Mesenchymal stem cell (in vitro differentiated cells and primary cell): ENCODE measurements around the gene ADGRG1.

Experiments used
- DNase-seq: peaks from one replicate; pipeline ENCODE4 v3.0.0-alpha.2; 2013
- H2AFZ ChIP-seq: one replicate; pipeline ENCODE4 v1.6.1; 2013; ENCODE audit warnings: low read depth, mild to moderate bottlenecking, control low read depth, inconsistent platforms, low read length, moderate library complexity
- H2AK5ac ChIP-seq: 2 replicates; pipeline ENCODE4 v1.6.1; 2013; ENCODE audit warnings: low read length, moderate library complexity, mild to moderate bottlenecking, inconsistent platforms; ENCODE audit not compliant: severe bottlenecking
- H2BK120ac ChIP-seq: one replicate; pipeline ENCODE4 v1.6.1; 2013; ENCODE audit warnings: low read depth, mild to moderate bottlenecking, inconsistent platforms, low read length, moderate library complexity
- H2BK12ac ChIP-seq, 2 experiments: one replicate each; pipeline ENCODE4 v1.6.1; 2013; ENCODE audit warnings: inconsistent platforms in 2 of 2, low read length in 2 of 2, mild to moderate bottlenecking in 2 of 2, moderate library complexity in 2 of 2, control low read depth in 1 of 2
- H2BK15ac ChIP-seq: one replicate; pipeline ENCODE4 v1.6.1; 2013; ENCODE audit warnings: mild to moderate bottlenecking, low read depth, inconsistent platforms; ENCODE audit not compliant: poor library complexity, severe bottlenecking
- H2BK5ac ChIP-seq: 2 replicates; pipeline ENCODE4 v1.6.1; 2013; ENCODE audit warnings: low read depth, mild to moderate bottlenecking, low read length, control low read depth, inconsistent platforms; ENCODE audit not compliant: poor library complexity, severe bottlenecking
- H3K14ac ChIP-seq, 2 experiments: one replicate each; pipeline ENCODE4 v1.6.1; 2013; ENCODE audit warnings: inconsistent platforms in 2 of 2, low read length in 2 of 2, control low read depth in 1 of 2, mild to moderate bottlenecking in 1 of 2, moderate library complexity in 1 of 2
- H3K18ac ChIP-seq, 2 experiments: one replicate each; pipeline ENCODE4 v1.6.1; 2013; ENCODE audit warnings: inconsistent platforms in 2 of 2, low read length in 2 of 2, control low read depth in 1 of 2, low read depth in 1 of 2, mild to moderate bottlenecking in 1 of 2
- H3K23ac ChIP-seq, 2 experiments: one replicate each; pipeline ENCODE4 v1.6.1; 2013; ENCODE audit warnings: inconsistent platforms in 2 of 2, low read length in 2 of 2, mild to moderate bottlenecking in 2 of 2, moderate library complexity in 2 of 2, control low read depth in 1 of 2
- H3K27ac ChIP-seq: 2 replicates; pipeline ENCODE4 v1.5.1; 2013; ENCODE audit warnings: mild to moderate bottlenecking, moderate library complexity, low read length, control low read depth, inconsistent platforms; ENCODE audit not compliant: poor library complexity, severe bottlenecking
- H3K27me3 ChIP-seq, 2 experiments: 2 replicates each; pipeline versions ENCODE4 v1.6.1 to v1.7.0; 2013; ENCODE audit warnings: low read length in 2 of 2, mild to moderate bottlenecking in 2 of 2, moderate library complexity in 2 of 2, control low read depth in 1 of 2, inconsistent platforms in 1 of 2; ENCODE audit not compliant: control insufficient read depth in 1 of 2, insufficient read depth in 1 of 2
- H3K36me3 ChIP-seq, 2 experiments: 2 replicates each; pipeline versions ENCODE4 v1.6.1 to v1.7.0; 2013; ENCODE audit warnings: low read length in 2 of 2, control low read depth in 1 of 2, inconsistent platforms in 1 of 2, low read depth in 1 of 2, mild to moderate bottlenecking in 1 of 2; ENCODE audit not compliant: insufficient read depth in 2 of 2, control insufficient read depth in 1 of 2
- H3K4ac ChIP-seq, 2 experiments: one replicate each; pipeline ENCODE4 v1.6.1; 2013; ENCODE audit warnings: inconsistent platforms in 2 of 2, low read length in 2 of 2, mild to moderate bottlenecking in 2 of 2, moderate library complexity in 2 of 2, control low read depth in 1 of 2, low read depth in 1 of 2
- H3K4me1 ChIP-seq: 2 replicates; pipeline ENCODE4 v1.6.1; 2013; ENCODE audit warnings: low read depth, low read length, control low read depth; ENCODE audit not compliant: control insufficient read depth, insufficient read depth
- H3K4me2 ChIP-seq: 2 replicates; pipeline ENCODE4 v1.6.1; 2013; ENCODE audit warnings: low read length, mild to moderate bottlenecking, inconsistent platforms; ENCODE audit not compliant: poor library complexity, severe bottlenecking
- H3K4me3 ChIP-seq, 2 experiments: 2 replicates each; pipeline versions ENCODE4 v1.5.1 to v1.7.0; 2013; ENCODE audit warnings: low read length in 2 of 2, mild to moderate bottlenecking in 2 of 2, control low read depth in 1 of 2, low read depth in 1 of 2; ENCODE audit not compliant: insufficient read depth in 1 of 2
- H3K79me1 ChIP-seq: replicated peaks from 2 replicates; pipeline ENCODE4 v1.6.1; 2013; ENCODE audit warnings: mild to moderate bottlenecking, control low read depth, low read length, inconsistent platforms; ENCODE audit not compliant: poor library complexity, severe bottlenecking
- H3K9ac ChIP-seq: 2 replicates; pipeline ENCODE4 v1.7.0; 2013; ENCODE audit warnings: mild to moderate bottlenecking, low read length, moderate library complexity
- H3K9me3 ChIP-seq: 2 replicates; pipeline ENCODE4 v1.7.0; 2013; ENCODE audit warnings: mild to moderate bottlenecking, low read length; ENCODE audit not compliant: control insufficient read depth
- H4K8ac ChIP-seq: one replicate; pipeline ENCODE4 v1.6.1; 2013; ENCODE audit warnings: inconsistent platforms, mild to moderate bottlenecking, low read length, moderate library complexity
- H4K91ac ChIP-seq: one replicate; pipeline ENCODE4 v1.6.1; 2013; ENCODE audit warnings: mild to moderate bottlenecking, low read length, inconsistent platforms
- WGBS: methylation state at CpG from one replicate; pipeline ENCODE4 v1.1.7; 2013; ENCODE audit warnings: mixed read lengths; 5-methylcytosine and 5-hydroxymethylcytosine counted together

ADGRG1 gene

GRCh38 chr16:57682809-57683635 is 54.6 kb downstream of the ADGRG1 start:
- no peak overlapping the region for H3K4me2 ChIP-seq
- no peak overlapping the region for H3K4me3 ChIP-seq
- H2AFZ ChIP-seq = no peak overlapping the region
- H3K4me1 ChIP-seq = no peaks in the 10 kb centered on the region
- DNase-seq = no peak
- no peak overlapping the region for H4K91ac ChIP-seq
- no peaks in the 10 kb centered on the region for H3K79me1 ChIP-seq
- no peak overlapping the region for H2BK12ac ChIP-seq
- H3K23ac ChIP-seq = no peak overlapping the region
- H2BK5ac ChIP-seq = no peak overlapping the region
- no peak overlapping the region for H3K18ac ChIP-seq
- 78% methylated on average over 8 of the region's 11 CpGs for WGBS
- no peak overlapping the region for H3K4ac ChIP-seq
- H3K27ac ChIP-seq = no peak overlapping the region
- H3K9ac ChIP-seq = no peak overlapping the region
- no peak overlapping the region for H2AK5ac ChIP-seq
- H3K27me3 ChIP-seq = peaks cover 11 to 65% of the 10 kb centered on the region in 2 experiments
- no peak overlapping the region for H2BK120ac ChIP-seq
- H3K9me3 ChIP-seq = no peaks in the 10 kb centered on the region
- no peaks in the 10 kb centered on the region for H3K36me3 ChIP-seq
- H4K8ac ChIP-seq = no peak overlapping the region
- H2BK15ac ChIP-seq = no peak overlapping the region
- H3K14ac ChIP-seq = no peak overlapping the region

GRCh38 chr16:57683636-57684545 is 55.5 kb downstream of the ADGRG1 start:
- H3K79me1 ChIP-seq = no peaks in the 10 kb centered on the region
- H3K23ac ChIP-seq = no peak overlapping the region
- no peak overlapping the region for H3K4me3 ChIP-seq
- peaks cover 15 to 64% of the 10 kb centered on the region in 2 experiments for H3K27me3 ChIP-seq
- H4K91ac ChIP-seq = no peak overlapping the region
- H3K9ac ChIP-seq = no peak overlapping the region
- no peak overlapping the region for H2BK120ac ChIP-seq
- no peak overlapping the region for H2BK12ac ChIP-seq
- no peak overlapping the region for H2AFZ ChIP-seq
- no peak overlapping the region for H3K4ac ChIP-seq
- H3K36me3 ChIP-seq = no peaks in the 10 kb centered on the region
- H4K8ac ChIP-seq = no peak overlapping the region
- H3K4me2 ChIP-seq = no peak overlapping the region
- no peak overlapping the region for H2AK5ac ChIP-seq
- H3K4me1 ChIP-seq = no peaks in the 10 kb centered on the region
- DNase-seq = no peak
- no peak overlapping the region for H2BK15ac ChIP-seq
- no peak overlapping the region for H3K18ac ChIP-seq
- no peaks in the 10 kb centered on the region for H3K9me3 ChIP-seq
- H2BK5ac ChIP-seq = no peak overlapping the region
- WGBS = 92% methylated on average over 17 of the region's 18 CpGs
- no peak overlapping the region for H3K14ac ChIP-seq
- H3K27ac ChIP-seq = no peak overlapping the region

GRCh38 chr16:57684626-57685358 is 56.4 kb downstream of the ADGRG1 start:
- H3K14ac ChIP-seq = no peak overlapping the region
- no peak overlapping the region for H3K4me3 ChIP-seq
- no peak overlapping the region for H2BK5ac ChIP-seq
- H3K36me3 ChIP-seq = no peaks in the 10 kb centered on the region
- H4K8ac ChIP-seq = no peak overlapping the region
- no peak overlapping the region for H3K23ac ChIP-seq
- H3K27me3 ChIP-seq = peaks cover 22 to 66% of the 10 kb centered on the region in 2 experiments
- no peak overlapping the region for H2BK12ac ChIP-seq
- H3K27ac ChIP-seq = no peak overlapping the region
- no peak overlapping the region for H3K4ac ChIP-seq
- no peaks in the 10 kb centered on the region for H3K9me3 ChIP-seq
- no peaks in the 10 kb centered on the region for H3K79me1 ChIP-seq
- 92% methylated on average over 8 of the region's 8 CpGs for WGBS
- no peak overlapping the region for H4K91ac ChIP-seq
- H3K9ac ChIP-seq = no peak overlapping the region
- H2AFZ ChIP-seq = no peak overlapping the region
- DNase-seq = no peak
- no peak overlapping the region for H3K4me2 ChIP-seq
- no peak overlapping the region for H3K18ac ChIP-seq
- H2BK120ac ChIP-seq = no peak overlapping the region
- no peak overlapping the region for H2BK15ac ChIP-seq
- no peaks in the 10 kb centered on the region for H3K4me1 ChIP-seq
- no peak overlapping the region for H2AK5ac ChIP-seq
